GM04504 (cell line): ENCODE data around the gene ZNHIT2.
A peak's percentile ranks its signal among the peaks of the same experiment; 100 is the strongest.
"Not testable (repeated sequence)": the region's sequence is repeated elsewhere in the genome, so short reads cannot be mapped to it uniquely, and the experiment has no call there.

Experiments
- DNase-seq: peaks from one replicate; pipeline ENCODE4 v3.0.0-alpha.2; 2012; ENCODE audit warnings: low read depth

The ZNHIT2 gene

DNA sequence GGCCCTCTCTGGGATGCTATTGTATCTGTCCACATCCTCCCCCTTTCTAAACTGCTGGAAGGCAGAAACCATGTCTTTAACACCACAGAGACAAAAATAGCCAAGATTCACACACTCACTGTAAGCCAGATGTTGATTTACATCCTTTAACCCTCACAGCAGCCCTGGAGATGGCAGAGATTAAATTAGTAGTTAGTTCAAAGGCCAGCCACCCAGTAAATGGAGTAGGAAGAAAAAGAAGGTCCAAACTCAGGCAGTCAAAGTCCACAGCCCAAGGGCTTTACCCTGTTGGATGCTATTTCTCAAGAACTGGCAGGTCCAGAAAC, 2.1 kb upstream of the ZNHIT2 start:
- DNase-seq: no peak

DNA sequence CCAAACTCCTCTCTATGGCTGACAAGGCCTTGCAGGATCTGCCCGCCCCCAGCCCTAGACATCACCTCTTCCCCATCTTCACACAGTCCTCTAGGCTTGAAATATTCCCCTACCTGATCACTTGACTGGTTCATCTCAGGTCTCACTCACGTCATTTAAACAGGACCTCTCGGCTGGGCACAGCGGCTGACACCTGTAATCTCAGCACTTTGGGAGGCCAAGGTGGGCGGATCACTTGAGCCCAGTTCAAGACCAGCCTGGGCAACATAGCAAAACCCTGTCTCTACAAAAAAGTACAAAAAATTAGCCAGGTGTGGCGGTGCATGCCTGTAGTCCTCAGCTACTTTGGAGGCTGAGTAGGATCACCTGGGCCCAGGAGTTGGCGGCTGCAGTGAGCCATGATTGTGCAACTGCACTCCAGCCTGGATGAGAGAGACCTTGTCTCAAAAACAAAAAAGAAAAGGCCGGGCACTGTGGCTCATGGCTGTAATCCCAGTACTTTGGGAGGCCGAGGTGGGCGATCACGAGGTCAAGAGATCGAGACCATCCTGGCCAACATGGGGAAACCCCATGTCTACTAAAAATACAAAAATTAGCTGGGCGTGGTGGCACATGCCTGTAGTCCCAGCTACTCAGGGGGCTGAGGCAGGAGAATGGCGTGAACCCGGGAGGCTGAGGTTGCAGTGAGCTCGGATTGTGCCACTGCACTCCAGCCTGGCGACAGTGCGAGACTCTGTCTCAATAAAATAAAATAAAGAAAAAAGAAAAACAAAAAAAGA, 1.6 kb upstream of the ZNHIT2 start:
- DNase-seq: not testable (repeated sequence)

DNA sequence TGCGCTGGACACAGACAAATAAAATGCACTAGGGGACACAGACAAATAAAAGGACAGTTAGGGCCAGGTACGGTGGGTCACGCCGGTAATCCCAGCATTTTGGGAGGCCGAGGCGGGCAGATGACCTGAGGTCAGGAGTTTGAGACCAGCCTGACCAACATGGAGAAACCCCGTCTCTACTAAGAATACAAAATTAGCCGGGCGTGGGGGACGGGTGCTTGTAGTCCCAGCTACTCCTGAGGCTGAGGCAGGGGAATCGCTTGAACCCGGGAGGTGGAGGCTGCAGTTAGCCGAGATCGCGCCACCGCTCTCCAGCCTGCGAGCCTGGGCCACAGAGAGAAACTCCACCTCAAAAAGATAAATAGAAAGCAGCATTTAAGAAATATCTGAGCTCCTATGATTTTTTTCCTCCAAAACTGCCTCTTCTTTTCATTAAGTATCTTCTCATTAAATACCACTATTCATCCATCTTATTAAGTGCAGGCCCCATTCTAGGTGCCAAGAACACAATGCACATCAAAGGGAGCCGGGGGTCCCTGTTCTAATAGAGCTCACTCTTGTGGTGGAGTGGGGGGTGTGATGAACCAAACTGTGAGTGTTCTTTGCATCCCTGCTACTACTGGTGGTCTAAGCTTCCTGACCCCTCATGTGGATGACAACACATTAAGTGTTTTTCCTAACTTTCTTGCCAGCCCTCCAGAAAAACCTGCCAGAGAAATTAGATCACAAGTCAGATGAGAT, 766 bp upstream of the ZNHIT2 start:
- DNase-seq: no peak

DNA sequence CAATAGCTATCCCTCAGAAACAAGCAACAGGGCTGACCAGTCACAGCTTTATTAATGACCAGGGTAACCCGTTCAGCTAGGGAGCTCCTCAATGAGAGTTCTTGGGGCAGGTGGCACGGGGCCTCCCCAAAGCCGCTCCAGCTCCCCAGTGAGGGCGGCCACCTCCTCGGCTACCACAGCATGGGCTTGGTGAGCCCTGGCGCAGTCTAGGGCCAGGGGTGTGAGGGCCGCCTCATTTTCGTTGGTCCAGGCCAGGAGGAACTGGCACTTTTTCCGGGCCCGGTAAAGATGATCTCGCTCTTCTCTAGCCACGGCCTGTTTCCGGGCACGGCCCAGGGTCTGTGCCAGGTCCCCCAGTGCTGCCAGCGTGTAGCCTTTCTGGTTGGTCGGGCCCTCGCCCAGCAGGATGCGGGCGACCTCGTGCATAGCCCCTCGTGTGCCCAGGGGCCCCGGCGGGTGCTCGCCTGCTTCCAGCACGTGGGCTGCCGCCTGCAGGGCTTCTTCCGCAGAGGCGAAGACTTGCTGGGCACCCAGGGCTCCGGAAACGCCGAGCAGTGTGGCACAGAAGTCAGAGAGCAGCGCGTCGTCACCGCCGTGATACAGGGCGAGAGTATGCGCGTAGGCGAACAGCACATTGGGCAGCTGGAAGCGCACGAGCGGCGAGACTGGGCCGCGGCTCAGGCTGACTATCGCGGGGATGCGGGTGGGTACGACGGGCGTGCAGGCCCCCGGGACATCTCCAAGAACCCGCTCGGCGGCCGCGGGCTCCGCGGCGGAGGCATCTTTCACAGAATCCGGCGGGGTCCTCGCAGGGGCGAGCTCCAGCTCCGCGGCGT, 913 bp downstream of the ZNHIT2 start:
- no peak for DNase-seq

DNA sequence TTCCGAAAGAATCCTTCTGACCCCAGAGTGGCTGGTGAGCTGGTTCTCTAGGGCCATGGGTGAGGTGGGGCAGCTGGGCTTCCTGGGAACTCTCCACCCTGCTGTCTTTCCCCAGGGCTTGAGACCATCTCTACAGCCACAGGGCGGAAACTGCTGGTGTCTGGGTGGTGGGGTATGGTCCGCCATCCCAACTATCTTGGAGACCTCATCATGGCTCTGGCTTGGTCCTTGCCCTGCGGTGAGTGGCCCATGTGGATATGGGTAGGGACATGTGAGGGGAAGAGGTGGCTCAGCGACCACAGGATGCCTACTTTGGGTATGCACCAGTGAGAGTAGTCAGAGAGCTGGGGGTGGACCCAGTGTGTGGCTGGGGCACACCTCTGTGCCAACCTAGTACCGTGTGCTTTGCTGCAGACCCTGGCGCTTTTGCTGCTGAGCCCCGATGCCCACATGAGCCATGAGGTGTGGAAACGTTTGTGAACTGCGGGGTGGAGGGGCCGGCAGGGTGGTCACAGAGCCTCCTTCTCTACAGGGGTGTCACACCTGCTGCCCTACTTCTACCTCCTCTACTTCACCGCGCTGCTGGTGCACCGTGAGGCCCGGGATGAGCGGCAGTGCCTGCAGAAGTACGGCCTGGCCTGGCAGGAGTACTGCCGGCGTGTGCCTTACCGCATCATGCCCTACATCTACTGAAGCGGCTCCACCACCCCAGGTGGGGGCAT, 2.0 kb downstream of the ZNHIT2 start:
- no peak for DNase-seq

DNA sequence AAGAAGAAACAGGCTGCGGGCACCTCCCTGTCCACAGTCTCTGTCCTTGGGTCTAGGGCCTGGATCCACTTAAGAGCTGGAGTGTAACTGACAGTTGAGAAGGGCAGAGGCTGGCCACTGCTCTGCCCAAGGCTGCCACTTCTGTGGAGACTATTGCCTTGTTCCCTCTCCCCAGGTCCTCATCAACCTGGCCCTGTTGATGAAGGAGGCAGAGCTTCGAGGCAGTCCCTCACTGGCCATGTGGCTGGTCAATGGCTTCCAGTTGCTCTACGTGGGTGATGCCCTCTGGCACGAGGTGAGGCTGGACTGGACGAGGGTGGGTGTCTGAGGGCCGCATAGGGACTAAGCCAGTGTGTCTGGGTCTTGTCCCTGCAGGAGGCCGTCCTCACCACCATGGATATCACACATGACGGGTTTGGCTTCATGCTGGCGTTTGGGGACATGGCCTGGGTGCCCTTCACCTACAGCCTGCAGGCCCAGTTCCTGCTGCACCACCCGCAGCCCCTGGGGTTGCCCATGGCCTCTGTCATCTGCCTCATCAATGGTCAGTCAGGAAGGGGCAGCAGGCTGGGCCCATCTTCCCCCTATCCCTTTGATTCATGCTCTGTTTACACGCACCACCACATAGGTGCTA, 2.8 kb downstream of the ZNHIT2 start:
- DNase-seq: no peak

DNA sequence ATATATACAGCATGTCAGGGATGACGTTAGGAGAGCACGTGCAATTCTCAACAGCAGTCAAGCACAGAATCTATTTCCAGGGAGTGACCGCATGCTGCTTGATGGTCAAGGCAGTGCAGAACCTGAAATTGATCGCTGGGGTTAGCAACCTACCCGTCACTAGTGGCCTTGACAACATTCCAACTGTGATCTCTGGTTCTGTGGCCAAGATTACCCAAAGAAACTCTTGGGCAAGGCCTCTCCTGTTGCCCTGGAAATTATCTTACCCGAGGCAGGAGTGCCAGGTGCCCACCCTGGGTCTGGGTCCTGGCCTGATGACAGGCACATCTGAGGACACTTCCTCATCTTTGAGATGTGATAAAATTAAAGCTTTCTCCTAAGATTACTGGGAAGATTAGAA, 3.7 kb downstream of the ZNHIT2 start:
- DNase-seq: no peak

DNA sequence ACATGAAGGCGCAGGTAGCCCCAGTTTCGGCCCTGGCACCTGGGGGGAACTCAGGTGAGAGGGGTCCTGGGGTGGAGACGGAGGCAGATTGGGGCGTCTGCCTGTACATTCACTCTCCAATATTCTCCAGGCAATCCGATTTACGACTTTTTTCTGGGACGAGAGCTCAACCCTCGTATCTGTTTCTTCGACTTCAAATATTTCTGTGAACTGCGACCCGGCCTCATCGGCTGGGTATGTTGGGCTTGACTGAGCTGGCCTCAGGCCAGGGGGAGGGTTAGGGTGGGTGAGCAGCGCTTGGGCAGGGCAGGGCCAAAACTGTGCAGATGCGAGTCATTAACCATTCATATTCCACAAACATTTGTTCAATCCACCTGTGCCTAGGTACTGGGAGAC, 4.1 kb downstream of the ZNHIT2 start:
- DNase-seq: no peak

DNA sequence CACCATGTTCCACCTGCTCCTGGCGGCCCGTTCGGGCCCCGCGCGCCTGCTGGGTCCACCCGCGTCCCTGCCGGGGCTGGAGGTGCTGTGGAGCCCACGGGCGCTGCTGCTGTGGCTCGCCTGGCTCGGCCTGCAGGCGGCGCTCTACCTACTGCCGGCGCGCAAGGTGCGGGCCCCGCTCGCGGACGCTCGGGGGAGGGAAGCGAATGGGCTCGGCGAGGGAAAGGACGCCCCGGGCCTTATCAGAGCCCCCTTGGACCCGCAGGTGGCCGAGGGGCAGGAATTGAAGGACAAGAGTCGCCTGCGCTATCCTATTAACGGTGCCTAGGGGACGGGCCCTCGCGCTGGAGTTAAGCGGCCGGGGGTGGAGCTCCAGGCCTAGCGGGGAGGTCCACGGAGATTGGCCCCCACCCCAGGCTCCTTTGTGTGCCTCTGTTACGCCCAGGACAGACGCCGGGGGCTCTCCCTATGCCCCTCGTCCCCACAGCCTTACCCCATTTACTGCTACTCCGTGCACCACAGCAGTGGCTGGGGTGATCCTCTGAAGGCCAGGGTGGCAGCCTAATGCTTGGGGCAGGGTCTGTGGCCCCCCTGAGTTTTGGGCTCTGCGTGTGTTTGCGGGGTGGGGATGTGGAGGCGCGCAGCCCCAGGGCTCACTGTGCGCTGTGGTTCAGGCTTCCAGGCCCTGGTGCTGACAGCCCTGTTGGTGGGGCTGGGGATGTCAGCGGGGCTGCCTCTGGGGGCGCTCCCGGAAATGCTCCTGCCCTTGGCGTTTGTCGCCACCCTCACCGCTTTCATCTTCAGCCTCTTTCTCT, 4.7 kb downstream of the ZNHIT2 start:
- DNase-seq: no peak

DNA sequence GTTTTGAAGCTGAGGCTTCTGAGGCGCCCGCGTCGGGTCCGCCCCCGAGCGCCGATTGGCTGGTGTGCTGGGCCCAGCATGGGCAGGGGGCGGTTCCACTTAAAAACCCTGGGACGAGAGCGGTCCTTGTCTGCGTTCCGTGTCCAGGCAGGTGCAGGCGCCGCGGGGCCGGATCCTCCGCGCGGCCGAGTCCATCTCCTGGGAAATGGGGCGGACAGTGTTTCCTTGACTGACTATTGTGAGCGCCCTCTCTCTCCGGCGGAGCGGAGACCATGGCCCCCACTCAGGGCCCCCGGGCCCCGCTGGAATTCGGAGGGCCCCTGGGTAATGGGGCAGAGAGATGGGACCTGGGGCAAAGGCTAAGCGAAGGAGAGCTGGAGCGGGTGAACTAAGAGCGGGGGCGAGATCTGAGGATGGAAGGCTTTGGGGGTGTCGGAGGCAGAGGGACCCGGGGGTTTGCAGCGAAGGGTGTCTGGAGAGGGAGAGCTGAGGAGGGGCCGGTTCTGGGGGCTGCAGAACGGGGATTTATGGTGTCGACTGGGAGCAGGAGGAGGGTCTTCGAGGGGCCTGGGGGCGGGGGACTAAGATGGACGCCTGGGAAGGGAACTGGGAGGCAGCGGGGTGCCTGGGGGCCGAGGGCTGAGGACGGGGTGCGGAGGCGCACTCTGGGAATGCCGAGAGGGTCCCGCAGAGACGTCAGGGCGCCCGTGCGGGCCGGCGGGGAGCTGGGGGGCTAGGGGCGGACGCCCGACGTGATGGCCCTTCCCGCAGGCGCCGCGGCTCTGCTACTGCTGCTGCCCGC, 5.6 kb downstream of the ZNHIT2 start, which contains the start of gene TM7SF2:
TM7SF2 (plus strand) TSS at position 129 of the 802 bp plus-strand sequence; CDS start at position 273, 144 bp downstream.
- DNase-seq: peak; percentile 75

DNA sequence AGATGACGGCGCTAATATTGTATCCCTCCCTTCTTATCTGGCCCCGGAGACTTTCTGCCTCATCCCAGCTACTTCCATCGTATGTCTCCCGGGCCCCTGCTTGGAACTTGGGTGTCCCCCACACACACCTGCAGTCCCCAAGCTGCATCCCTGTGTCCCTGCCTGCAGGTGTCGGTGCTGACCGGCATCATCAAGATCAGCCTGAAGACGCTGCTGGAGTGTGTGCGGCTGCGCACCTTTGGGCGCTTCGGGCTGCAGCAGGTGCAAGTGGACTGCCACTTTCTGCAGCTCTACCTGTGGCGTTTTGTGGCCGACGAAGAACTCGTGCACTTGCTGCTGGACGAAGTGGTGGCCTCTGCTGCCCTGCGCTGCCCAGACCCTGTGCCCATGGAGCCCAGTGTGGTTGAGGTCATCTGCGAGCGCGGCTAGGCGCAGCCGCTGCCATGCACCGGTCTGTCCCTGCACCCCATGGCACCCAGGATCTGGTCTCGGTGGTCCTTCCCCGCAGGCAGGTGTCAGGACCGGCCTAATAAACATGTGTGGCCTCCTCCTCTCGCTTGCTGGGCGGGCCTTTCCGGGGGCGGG, 6.2 kb downstream of the ZNHIT2 start:
- DNase-seq: no peak

DNA sequence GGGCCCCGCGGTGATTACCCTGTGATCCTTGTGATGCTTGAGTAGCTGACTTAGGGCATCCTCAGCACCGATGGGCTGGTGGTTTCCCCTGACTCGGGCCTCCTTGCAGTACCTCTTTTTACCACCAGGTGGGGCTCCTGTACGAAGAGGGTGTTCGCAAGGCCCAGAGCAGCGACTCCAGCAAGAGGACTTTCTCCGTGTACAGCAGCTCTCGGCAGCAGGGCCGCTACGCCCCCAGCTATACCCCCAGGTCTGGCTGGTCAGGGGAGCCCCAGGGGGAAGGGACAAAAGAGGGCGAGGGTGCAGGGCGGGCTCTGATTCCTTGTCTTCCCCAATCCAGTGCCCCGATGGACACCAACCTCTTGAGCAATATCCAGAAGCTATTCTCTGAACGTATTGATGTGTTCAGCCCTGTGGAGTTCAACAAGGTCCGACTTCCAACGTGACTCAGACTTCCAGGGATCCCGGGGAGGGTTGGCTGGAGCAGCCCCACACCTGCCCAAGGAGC, 7.1 kb downstream of the ZNHIT2 start:
- peak; percentile 48 for DNase-seq

DNA sequence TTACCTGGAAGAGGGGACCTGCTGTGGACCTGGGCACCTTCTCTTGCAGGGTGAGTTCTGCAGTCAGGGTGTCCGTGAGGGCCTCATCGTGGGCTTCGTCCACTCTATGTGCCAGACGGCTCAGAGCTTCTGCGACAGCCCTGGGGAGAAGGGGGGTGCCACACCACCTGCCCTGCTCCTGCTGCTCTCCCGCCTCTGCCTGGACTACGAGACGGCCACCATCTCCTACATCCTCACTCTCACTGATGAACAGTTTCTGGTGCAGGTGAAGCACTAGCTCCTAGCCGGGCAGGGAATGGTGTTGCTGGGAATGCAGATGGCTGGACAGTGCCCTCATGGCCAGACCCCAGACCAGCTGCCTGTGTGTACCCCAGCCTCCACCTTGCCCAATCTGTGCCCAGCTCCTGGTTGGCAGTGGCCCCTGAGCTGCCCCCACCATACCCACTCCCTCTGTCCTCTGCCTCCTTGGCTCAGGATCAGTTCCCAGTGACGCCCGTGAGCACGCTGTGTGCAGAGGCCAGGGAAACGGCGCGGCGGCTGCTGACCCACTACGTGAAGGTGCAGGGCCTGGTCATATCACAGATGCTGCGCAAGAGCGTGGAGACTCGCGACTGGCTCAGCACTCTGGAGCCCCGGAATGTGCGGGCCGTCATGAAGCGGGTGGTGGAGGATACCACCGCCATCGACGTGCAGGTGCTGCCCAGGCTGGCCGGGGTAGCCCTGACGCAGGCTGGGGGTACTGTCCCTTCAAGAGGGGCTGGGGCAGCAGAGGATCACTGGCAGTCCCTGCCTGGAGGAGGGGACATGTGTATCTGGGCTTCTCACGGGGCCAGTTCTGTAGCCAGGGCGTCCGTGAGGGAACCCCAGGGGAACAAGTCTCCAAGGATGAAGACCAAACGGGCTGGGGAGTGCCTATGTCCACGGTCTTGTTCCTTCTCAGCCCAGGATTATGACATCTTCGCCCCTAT, 8.0 kb downstream of the ZNHIT2 start:
- no peak for DNase-seq

DNA sequence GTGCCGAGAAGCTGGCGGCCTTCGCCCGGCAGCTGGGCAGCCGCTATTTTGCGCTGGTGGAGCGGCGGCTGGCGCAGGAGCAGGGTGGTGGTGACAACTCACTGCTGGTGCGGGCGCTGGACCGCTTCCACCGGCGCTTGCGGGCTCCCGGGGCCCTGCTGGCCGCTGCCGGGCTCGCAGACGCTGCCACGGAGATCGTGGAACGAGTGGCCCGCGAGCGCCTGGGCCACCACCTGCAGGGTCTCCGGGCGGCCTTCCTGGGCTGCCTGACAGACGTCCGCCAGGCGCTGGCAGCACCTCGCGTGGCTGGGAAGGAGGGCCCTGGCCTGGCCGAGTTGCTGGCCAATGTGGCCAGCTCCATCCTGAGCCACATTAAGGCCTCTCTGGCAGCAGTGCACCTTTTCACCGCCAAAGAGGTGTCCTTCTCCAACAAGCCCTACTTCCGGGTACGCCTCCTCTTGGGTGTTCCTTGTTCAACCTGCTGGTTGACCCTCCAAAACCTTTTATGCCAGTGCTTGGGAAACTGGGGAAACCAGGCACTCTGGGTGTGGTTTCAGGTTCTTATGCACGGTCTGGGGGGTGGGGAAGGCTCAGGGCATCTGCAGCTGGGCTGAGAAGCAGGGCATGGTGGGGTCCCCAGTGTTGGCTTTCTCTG, 8.9 kb downstream of the ZNHIT2 start:
- no peak for DNase-seq

DNA sequence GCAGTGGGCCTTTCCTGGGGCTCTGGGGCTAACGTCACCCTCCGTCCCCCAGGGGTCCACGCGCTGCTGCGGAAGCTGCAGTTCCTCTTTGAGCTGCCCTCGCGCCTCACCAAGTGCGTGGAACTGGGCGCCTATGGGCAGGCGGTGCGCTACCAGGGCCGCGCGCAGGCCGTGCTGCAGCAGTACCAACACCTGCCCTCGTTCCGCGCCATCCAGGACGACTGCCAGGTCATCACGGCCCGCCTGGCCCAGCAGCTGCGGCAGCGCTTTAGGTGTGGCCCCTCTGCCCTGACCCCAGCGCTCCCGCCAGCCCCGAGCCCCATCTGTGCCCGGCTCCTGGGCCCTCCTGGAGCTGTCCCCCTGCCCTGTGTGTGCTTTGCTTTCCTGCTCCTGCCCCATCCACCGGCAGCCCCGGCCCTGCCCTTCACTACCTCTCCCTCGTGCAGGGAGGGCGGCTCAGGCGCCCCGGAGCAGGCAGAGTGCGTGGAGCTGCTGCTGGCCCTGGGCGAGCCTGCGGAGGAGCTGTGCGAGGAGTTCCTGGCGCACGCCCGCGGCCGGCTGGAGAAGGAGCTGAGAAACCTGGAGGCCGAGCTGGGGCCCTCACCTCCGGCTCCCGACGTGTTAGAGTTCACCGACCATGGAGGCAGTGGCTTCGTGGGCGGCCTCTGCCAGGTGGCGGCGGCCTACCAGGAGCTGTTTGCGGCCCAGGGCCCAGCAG, 9.6 kb downstream of the ZNHIT2 start:
- no peak for DNase-seq

DNA sequence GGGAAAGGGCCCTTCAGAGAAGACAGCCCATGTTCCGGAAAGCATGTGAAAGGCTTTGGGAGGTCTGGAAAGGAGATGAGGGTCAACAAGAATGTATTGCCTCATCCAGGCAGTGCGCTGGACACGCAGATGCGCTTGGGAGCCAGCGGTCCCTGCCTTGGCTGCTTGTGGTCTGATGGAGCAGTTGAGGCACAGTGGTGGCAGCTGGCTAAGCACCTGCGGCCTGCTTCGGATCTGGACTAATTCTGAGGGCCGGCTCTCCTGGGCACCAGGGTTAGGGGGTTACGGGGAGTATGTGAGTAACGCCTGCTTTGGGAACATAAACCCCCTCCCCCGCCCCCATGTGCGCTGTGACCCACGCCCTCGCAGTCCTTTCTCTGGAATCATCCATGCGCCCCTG, 10.4 kb downstream of the ZNHIT2 start:
- no peak for DNase-seq

DNA sequence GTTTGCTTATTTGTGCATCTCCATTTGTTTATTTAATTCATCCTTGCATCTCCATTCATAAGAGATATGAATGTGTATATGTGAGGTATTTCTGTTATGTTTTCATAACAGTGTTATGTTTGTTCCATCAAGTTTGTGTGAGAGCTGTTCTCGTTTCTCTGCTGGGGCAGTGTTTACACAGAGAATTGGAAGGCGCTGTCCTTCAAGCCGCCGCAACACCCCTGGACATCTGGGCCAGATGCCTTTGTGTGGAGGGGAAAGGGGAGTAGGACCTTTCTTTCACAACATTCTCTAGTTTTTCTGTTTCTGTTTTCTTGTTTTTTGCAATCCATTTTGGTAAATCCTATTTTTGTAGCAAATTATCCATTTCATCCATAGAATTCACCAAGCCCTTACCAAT, 12.9 kb downstream of the ZNHIT2 start:
- DNase-seq: no peak
